Measurements from ENCODE around the gene TNFRSF4. TPM values are rescaled to one million over a fixed set of nuclear protein-coding genes. Genes with fewer than 3 reads are reported as not detected.

Gene TNFRSF4
- total RNA-seq, 3 donors from 2014 or later (not counting 1 experiment from before 2014, with no cell fraction given), result 14.3 to 26.5 (median 15.7) TPM

DNA sequence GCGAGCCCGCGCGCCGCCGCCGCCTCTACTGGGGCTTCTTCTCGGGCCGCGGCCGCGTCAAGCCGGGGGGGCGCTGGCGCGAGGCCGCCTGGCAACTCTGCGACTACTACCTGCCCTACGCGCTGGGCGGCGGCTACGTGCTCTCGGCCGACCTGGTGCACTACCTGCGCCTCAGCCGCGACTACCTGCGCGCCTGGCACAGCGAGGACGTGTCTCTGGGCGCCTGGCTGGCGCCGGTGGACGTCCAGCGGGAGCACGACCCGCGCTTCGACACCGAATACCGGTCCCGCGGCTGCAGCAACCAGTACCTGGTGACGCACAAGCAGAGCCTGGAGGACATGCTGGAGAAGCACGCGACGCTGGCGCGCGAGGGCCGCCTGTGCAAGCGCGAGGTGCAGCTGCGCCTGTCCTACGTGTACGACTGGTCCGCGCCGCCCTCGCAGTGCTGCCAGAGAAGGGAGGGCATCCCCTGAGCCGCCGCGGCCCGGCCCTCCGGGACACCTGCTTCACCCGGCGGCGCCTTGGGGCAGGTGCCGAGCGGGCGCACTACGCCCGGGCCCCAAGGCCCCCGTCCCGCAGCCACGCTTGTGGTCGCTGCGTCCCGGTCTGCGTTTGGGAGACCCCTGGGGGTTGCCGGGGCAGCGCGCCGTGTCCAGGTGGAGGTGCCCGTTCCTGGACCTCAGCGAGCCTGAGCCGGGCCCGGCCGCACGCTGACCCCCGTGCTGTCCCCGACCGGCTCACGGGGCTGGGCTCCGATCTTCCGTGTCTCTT is 19.0 kb upstream of the TNFRSF4 start:
- H3K27me3 ChIP-seq (ENCODE audit: control insufficient read depth, insufficient read depth, low read length), result peaks cover 2% of the 10 kb centered on the region
- Mint-ChIP-seq H3K4me1 (peaks cover 28 to 29% of the 10 kb centered on the region in 2 donors), H3K36me3 (no peaks in the 10 kb centered on the region), H3K27me3 (ENCODE audit: low read depth in 2 of 2) (no peaks in the 10 kb centered on the region), H3K9me3 (no peaks in the 10 kb centered on the region), H3K27ac (peak overlapping the region; percentile 64 to 70), H3K4me3 (peak overlapping the region; percentile 88)
- peaks cover 49% of the 10 kb centered on the region for H3K4me1 ChIP-seq (ENCODE audit: control insufficient read depth, insufficient read depth, low read length)
- DNase-seq (peak in 1 of 2 donors; percentile 26), ATAC-seq (no peak)
- H3K9me3 ChIP-seq (ENCODE audit: control insufficient read depth, insufficient read depth, low read length), result no peaks in the 10 kb centered on the region
- intact Hi-C loops (cut with micrococcal nuclease), result no loop called here
- H3K4me3 ChIP-seq (ENCODE audit: low read length), result no peak overlapping the region
- H3K36me3 ChIP-seq (ENCODE audit: control insufficient read depth, insufficient read depth, low read length), result peaks cover 22% of the 10 kb centered on the region
- H3K27ac ChIP-seq (ENCODE audit: low read length), result no peak overlapping the region
- TF ChIP-seq, protein P1, sequence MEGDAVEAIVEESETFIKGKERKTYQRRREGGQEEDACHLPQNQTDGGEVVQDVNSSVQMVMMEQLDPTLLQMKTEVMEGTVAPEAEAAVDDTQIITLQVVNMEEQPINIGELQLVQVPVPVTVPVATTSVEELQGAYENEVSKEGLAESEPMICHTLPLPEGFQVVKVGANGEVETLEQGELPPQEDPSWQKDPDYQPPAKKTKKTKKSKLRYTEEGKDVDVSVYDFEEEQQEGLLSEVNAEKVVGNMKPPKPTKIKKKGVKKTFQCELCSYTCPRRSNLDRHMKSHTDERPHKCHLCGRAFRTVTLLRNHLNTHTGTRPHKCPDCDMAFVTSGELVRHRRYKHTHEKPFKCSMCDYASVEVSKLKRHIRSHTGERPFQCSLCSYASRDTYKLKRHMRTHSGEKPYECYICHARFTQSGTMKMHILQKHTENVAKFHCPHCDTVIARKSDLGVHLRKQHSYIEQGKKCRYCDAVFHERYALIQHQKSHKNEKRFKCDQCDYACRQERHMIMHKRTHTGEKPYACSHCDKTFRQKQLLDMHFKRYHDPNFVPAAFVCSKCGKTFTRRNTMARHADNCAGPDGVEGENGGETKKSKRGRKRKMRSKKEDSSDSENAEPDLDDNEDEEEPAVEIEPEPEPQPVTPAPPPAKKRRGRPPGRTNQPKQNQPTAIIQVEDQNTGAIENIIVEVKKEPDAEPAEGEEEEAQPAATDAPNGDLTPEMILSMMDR (IDR thresholded peaks at IDR 0.05), result no peak
- 84% methylated on average over 98 of the region's 98 CpGs for WGBS (ENCODE audit: insufficient coverage)

DNA sequence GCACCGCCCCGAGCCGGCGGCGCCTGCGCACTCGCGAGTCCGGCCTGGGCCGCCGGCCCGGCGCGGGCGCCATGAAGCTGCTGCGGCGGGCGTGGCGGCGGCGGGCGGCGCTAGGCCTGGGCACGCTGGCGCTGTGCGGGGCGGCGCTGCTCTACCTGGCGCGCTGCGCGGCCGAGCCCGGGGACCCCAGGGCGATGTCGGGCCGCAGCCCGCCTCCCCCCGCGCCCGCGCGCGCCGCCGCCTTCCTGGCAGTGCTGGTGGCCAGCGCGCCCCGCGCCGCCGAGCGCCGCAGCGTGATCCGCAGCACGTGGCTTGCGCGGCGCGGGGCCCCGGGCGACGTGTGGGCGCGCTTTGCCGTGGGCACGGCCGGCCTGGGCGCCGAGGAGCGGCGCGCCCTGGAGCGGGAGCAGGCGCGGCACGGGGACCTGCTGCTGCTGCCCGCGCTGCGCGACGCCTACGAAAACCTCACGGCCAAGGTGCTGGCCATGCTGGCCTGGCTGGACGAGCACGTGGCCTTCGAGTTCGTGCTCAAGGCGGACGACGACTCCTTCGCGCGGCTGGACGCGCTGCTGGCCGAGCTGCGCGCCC is 18.3 kb upstream of the TNFRSF4 start, which contains the start of gene B3GALT6:
B3GALT6 (plus strand) TSS at position 30 of the 588 bp plus-strand sequence; CDS start at position 72, 42 bp downstream.
- peaks cover 28 to 29% of the 10 kb centered on the region in 2 donors for H3K4me1 Mint-ChIP-seq
- peak within 1 kb of the TSS; percentile 89 for H3K4me3 ChIP-seq (ENCODE audit: low read length)
- H3K9me3 Mint-ChIP-seq, result no peaks in the 10 kb centered on the region
- H3K4me3 Mint-ChIP-seq, result peak within 1 kb of the TSS; percentile 95
- 7% methylated on average over 100 of the region's 100 CpGs for WGBS (ENCODE audit: insufficient coverage)
- peak within 1 kb of the TSS; percentile 82 to 88 for H3K27ac Mint-ChIP-seq
- ATAC-seq (no peak), DNase-seq (no peak)
- H3K27ac ChIP-seq (ENCODE audit: low read length), result peak within 1 kb of the TSS; percentile 76
- H3K9me3 ChIP-seq (ENCODE audit: control insufficient read depth, insufficient read depth, low read length), result no peaks in the 10 kb centered on the region
- H3K27me3 ChIP-seq (ENCODE audit: control insufficient read depth, insufficient read depth, low read length), result no peaks in the 10 kb centered on the region
- peaks cover 48% of the 10 kb centered on the region for H3K4me1 ChIP-seq (ENCODE audit: control insufficient read depth, insufficient read depth, low read length)
- no peaks in the 10 kb centered on the region for H3K36me3 Mint-ChIP-seq
- no peaks in the 10 kb centered on the region for H3K27me3 Mint-ChIP-seq (ENCODE audit: low read depth in 2 of 2)
- intact Hi-C loops (cut with micrococcal nuclease), result no loop called here
- TF ChIP-seq, protein P1 (IDR thresholded peaks at IDR 0.05), result no peak
- H3K36me3 ChIP-seq (ENCODE audit: control insufficient read depth, insufficient read depth, low read length), result peaks cover 28% of the 10 kb centered on the region

DNA sequence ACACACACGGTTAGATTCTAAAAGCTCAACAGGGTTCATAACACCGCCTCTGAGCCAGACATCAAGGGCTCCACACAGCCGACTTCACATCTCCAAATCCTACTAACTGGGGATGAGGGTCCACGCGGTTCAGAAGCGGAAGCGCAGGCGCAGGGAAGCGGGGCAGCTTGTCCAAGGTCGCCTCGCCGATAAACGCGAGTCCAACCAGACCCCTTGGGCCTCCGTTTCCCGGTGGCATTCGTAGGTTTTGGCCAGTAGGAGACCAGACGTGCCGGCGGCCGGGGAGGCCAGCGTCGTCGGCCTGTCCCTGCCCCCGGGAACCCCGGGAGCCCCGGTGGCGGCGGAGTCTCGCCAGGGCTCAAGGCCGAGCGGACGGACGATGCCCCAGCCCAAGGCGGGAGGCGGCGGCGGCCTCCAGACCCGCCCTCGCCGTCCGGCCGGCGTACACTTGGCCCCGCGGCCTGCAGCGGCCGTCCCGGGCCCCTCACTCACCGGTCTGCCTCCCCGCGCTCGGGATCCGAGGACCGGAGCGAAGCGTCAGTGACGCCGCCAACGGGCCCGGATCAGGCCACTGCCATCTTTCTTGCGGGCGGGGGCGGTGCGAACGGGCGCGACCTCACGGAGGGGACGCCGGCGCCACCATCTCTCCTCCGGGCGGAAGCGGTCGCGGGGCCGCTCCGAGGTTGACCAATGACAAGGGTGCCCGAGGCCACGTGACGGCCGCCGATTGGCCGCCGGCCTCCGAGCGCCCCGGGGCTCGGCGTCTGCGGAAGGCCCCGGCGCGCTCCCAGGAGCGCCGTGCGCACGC is 17.7 kb upstream of the TNFRSF4 start, which contains the start of gene SDF4:
SDF4 (minus strand) TSS at position 602 of the 808 bp plus-strand sequence. CDS start 3,229 bp downstream, outside the sequence.
- Mint-ChIP-seq H3K27me3 (ENCODE audit: low read depth in 2 of 2) (no peaks in the 10 kb centered on the region), H3K9me3 (no peaks in the 10 kb centered on the region), H3K4me3 (peak within 1 kb of the TSS; percentile 95), H3K4me1 (peaks cover 28 to 29% of the 10 kb centered on the region in 2 donors), H3K36me3 (no peaks in the 10 kb centered on the region), H3K27ac (peak within 1 kb of the TSS; percentile 82 to 88)
- H3K4me3 ChIP-seq (ENCODE audit: low read length), result peak within 1 kb of the TSS; percentile 89
- H3K27me3 ChIP-seq (ENCODE audit: control insufficient read depth, insufficient read depth, low read length), result no peaks in the 10 kb centered on the region
- intact Hi-C loops (cut with micrococcal nuclease), result loop anchor here (2.0 kb wide), 1 partner anchor 17 kb away; the partner anchor contains the start of gene TNFRSF4
- peak; percentile 96 to 98 for DNase-seq
- H3K9me3 ChIP-seq (ENCODE audit: control insufficient read depth, insufficient read depth, low read length), result no peaks in the 10 kb centered on the region
- WGBS (ENCODE audit: insufficient coverage), result under 1% methylated on average over 99 of the region's 99 CpGs
- H3K36me3 ChIP-seq (ENCODE audit: control insufficient read depth, insufficient read depth, low read length), result peaks cover 30% of the 10 kb centered on the region
- peak; percentile 91 to 97 (median 94) for ATAC-seq
- TF ChIP-seq, protein P1 (IDR thresholded peaks at IDR 0.05), result no peak
- peaks cover 46% of the 10 kb centered on the region for H3K4me1 ChIP-seq (ENCODE audit: control insufficient read depth, insufficient read depth, low read length)
- peak within 1 kb of the TSS; percentile 76 for H3K27ac ChIP-seq (ENCODE audit: low read length)
